ENCODE results near the gene DYDC1.

GRCh38 chr10:80288849-80289248, 67.7 kb downstream of the DYDC1 start:
- TF ChIP-seq CTCF (IDR thresholded peaks at IDR 0.05; ENCODE audit: insufficient read depth, low read length, poor library complexity, severe bottlenecking), result no peak
- no peak for TF ChIP-seq EZH2phosphoT487 (conservative IDR thresholded peaks at IDR 0.05; ENCODE audit: low read length)
